H9 (cell line): ENCODE measurements around the gene CRAT. TPM values are rescaled to one million over a fixed set of nuclear protein-coding genes. Genes with fewer than 3 reads are reported as not detected.
A peak's percentile ranks its signal among the peaks of the same experiment; 100 is the strongest.

ENCODE experiments used
- DNase-seq: peaks from one replicate; pipeline ENCODE4 v3.0.0-alpha.2; 2017
- H2AFZ ChIP-seq: one replicate; pipeline ENCODE4 v1.6.1; 2013; ENCODE audit warnings: mild to moderate bottlenecking, low read length, control low read depth, moderate library complexity
- H2AK5ac ChIP-seq: 2 replicates; pipeline ENCODE4 v1.6.1; 2013; ENCODE audit warnings: low read length, control low read depth, mixed read lengths; ENCODE audit not compliant: insufficient read length
- H2BK120ac ChIP-seq: one replicate; pipeline ENCODE4 v1.6.1; 2013; ENCODE audit warnings: low read depth, mild to moderate bottlenecking, low read length, control low read depth, inconsistent platforms; ENCODE audit not compliant: poor library complexity, severe bottlenecking
- H2BK12ac ChIP-seq: 2 replicates; pipeline ENCODE4 v1.6.1; 2013; ENCODE audit warnings: low read length, control low read depth, mixed read lengths, low read depth; ENCODE audit not compliant: insufficient read length
- H2BK15ac ChIP-seq: 2 replicates; pipeline ENCODE4 v1.6.1; 2013; ENCODE audit warnings: low read depth, low read length, control low read depth
- H2BK20ac ChIP-seq: one replicate; pipeline ENCODE4 v1.6.1; 2013; ENCODE audit warnings: low read depth, mild to moderate bottlenecking, low read length, control low read depth, inconsistent platforms; ENCODE audit not compliant: poor library complexity, severe bottlenecking
- H2BK5ac ChIP-seq: 2 replicates; pipeline ENCODE4 v1.6.1; 2013; ENCODE audit warnings: low read length, control low read depth, mixed read lengths; ENCODE audit not compliant: insufficient read length
- H3K14ac ChIP-seq: 2 replicates; pipeline ENCODE4 v1.6.1; 2013; ENCODE audit warnings: low read length, control low read depth; ENCODE audit not compliant: insufficient read depth
- H3K18ac ChIP-seq: 2 replicates; pipeline ENCODE4 v1.6.1; 2013; ENCODE audit warnings: low read depth, mild to moderate bottlenecking, mixed read lengths, low read length, control low read depth; ENCODE audit not compliant: insufficient read length
- H3K23ac ChIP-seq: 2 replicates; pipeline ENCODE4 v1.6.1; 2013; ENCODE audit warnings: low read length, control low read depth, mixed read lengths, low read depth; ENCODE audit not compliant: insufficient read length
- H3K23me2 ChIP-seq: 2 replicates; pipeline ENCODE4 v1.6.1; 2013; ENCODE audit warnings: low read depth, mild to moderate bottlenecking, mixed read lengths, low read length, control low read depth; ENCODE audit not compliant: insufficient read length, poor library complexity, severe bottlenecking
- H3K27ac ChIP-seq: 2 replicates; pipeline ENCODE4 v1.5.1; 2013; ENCODE audit warnings: low read length, control low read depth, mixed read lengths, low read depth; ENCODE audit not compliant: insufficient read length
- H3K27me3 ChIP-seq: 2 replicates; pipeline ENCODE4 v1.6.1; 2013; ENCODE audit warnings: low read length, control low read depth, inconsistent platforms; ENCODE audit not compliant: insufficient read depth
- H3K4ac ChIP-seq: 2 replicates; pipeline ENCODE4 v1.6.1; 2013; ENCODE audit warnings: low read depth, mild to moderate bottlenecking, control low read depth, inconsistent platforms, low read length, moderate library complexity
- H3K4me1 ChIP-seq: 2 replicates; pipeline ENCODE4 v1.6.1; 2013; ENCODE audit warnings: low read length, control low read depth, inconsistent platforms; ENCODE audit not compliant: insufficient read depth
- H3K4me2 ChIP-seq: 2 replicates; pipeline ENCODE4 v1.6.1; 2013; ENCODE audit warnings: low read length, control low read depth, mixed read lengths; ENCODE audit not compliant: insufficient read length, insufficient read depth
- H3K56ac ChIP-seq: 2 replicates; pipeline ENCODE4 v1.6.1; 2013; ENCODE audit warnings: low read depth, mild to moderate bottlenecking, mixed read lengths, low read length, control low read depth; ENCODE audit not compliant: insufficient read length
- H3K79me1 ChIP-seq: 2 replicates; pipeline ENCODE4 v1.6.1; 2013; ENCODE audit warnings: low read depth, mild to moderate bottlenecking, moderate library complexity, low read length, control low read depth, inconsistent platforms; ENCODE audit not compliant: insufficient read depth, poor library complexity, severe bottlenecking
- H3K79me2 ChIP-seq: 2 replicates; pipeline ENCODE4 v1.6.1; 2013; ENCODE audit warnings: low read length, control low read depth, inconsistent platforms; ENCODE audit not compliant: insufficient read depth
- H3K9ac ChIP-seq: 2 replicates; pipeline ENCODE4 v1.6.1; 2013; ENCODE audit warnings: low read length, control low read depth, mixed read lengths; ENCODE audit not compliant: insufficient read length; ENCODE audit errors: extremely low read depth
- H3K9me3 ChIP-seq: one replicate; pipeline ENCODE4 v1.6.1; 2013; ENCODE audit warnings: low read depth, low read length, inconsistent platforms; ENCODE audit not compliant: control insufficient read depth
- H3T11ph ChIP-seq: one replicate; pipeline ENCODE4 v1.6.1; 2013; ENCODE audit warnings: mild to moderate bottlenecking, low read length, control low read depth, inconsistent platforms
- H4K20me1 ChIP-seq: one replicate; pipeline ENCODE4 v1.6.1; 2013; ENCODE audit not compliant: control insufficient read depth, insufficient read length, insufficient read depth
- H4K5ac ChIP-seq: 2 replicates; pipeline ENCODE4 v1.6.1; 2013; ENCODE audit warnings: low read depth, mild to moderate bottlenecking, mixed read lengths, low read length, control low read depth; ENCODE audit not compliant: insufficient read length
- H4K8ac ChIP-seq: replicated peaks from 2 replicates; pipeline ENCODE4 v1.6.1; 2013; ENCODE audit warnings: low read length, control low read depth, mixed read lengths, low read depth; ENCODE audit not compliant: insufficient read length
- H4K91ac ChIP-seq: 2 replicates; pipeline ENCODE4 v1.6.1; 2013; ENCODE audit warnings: low read depth, mild to moderate bottlenecking, moderate library complexity, mixed read lengths, low read length, control low read depth; ENCODE audit not compliant: insufficient read length
- H3K27ac Mint-ChIP-seq, 3 experiments: 2 replicates in 2 of 3; 3 replicates in 1 of 3; pipeline ENCODE4 v1.8.0; 2020 to 2021; ENCODE audit warnings: mixed read lengths in 3 of 3, mild to moderate bottlenecking in 1 of 3, moderate library complexity in 1 of 3
- H3K27me3 Mint-ChIP-seq: 2 replicates; pipeline ENCODE4 v1.8.0; 2021; ENCODE audit warnings: low read depth, mild to moderate bottlenecking, moderate library complexity, mixed read lengths
- H3K36me3 Mint-ChIP-seq, 3 experiments: 2 replicates in 2 of 3; 3 replicates in 1 of 3; pipeline ENCODE4 v1.8.0; 2020 to 2021; ENCODE audit warnings: low read depth in 3 of 3, mixed read lengths in 3 of 3; ENCODE audit not compliant: insufficient read depth in 1 of 3
- H3K4me1 Mint-ChIP-seq, 2 experiments: 2 replicates each; pipeline ENCODE4 v1.8.0; 2020; ENCODE audit warnings: mixed read lengths in 2 of 2
- H3K4me3 Mint-ChIP-seq, 2 experiments: 2 replicates in 1 of 2; 3 replicates in 1 of 2; pipeline ENCODE4 v1.8.0; 2020 to 2021; ENCODE audit warnings: mild to moderate bottlenecking in 2 of 2, mixed read lengths in 2 of 2, moderate library complexity in 1 of 2
- H3K9me3 Mint-ChIP-seq, 2 experiments: 2 replicates in 1 of 2; 3 replicates in 1 of 2; pipeline ENCODE4 v1.8.0; 2020; ENCODE audit warnings: mild to moderate bottlenecking in 2 of 2, mixed read lengths in 2 of 2, moderate library complexity in 1 of 2
- WGBS: extraction: QIAGEN DNeasy Blood & Tissue Kit; methylation state at CpG from one replicate; pipeline ENCODE4 v1.1.7; 2013; ENCODE audit warnings: missing lambda C conversion rate, low lambda C conversion rate, mixed read lengths; ENCODE audit not compliant: insufficient read length; ENCODE audit errors: extremely low coverage; 5-methylcytosine and 5-hydroxymethylcytosine counted together
- total RNA-seq: library from RNA; stranded (reverse); gene quantifications from 2 replicates; pipeline ENCODE4 v1.2.1, GENCODE V29; 2021
- TF ChIP-seq, protein P1 (sequence below): fragments of 200-600 bp; sonication (generic); conservative IDR thresholded peaks from 3 replicates; pipeline ENCODE4 v1.8.0; 2021; ENCODE audit warnings: antibody characterized with exemption, mild to moderate bottlenecking

The CRAT gene
- total RNA-seq, 1 experiment from 2014 or later, result 15.0 TPM

DNA sequence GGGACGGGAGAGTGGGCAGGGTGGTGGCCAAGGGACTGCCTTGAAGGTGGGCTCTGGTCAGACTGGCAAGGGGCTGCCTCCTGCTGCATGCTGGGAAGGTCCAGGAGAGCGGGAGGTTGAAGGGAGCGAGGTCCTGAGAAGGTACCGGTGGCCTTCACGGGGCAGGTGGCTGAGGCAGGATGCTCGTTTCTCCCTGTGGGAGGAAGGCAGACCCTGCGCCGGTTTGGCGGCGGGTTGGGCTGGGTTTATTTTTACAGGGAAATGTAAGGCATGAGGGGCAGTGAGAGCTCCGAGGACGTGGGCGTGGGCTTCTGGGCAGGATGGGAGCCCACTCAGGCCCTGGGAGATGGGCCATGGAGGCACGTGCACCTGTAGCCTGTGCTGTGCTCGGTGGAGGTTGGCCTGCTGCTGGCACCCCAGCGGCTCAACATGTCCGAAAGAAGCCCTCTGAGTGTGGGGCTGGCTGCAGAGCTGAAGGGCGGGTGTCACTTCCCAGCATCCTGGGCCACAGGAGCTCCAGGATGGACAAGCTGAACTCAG lies 40.1 kb upstream of the CRAT start:
- Histone ChIP-seq H4K5ac (no peak overlapping the region), H3K4me1 (peaks cover 4% of the 10 kb centered on the region; the same call in 1 of the 2 replicates), H4K91ac (no peak overlapping the region), H3K23ac (no peak overlapping the region), H3K18ac (no peak overlapping the region), H2BK12ac (no peak overlapping the region), H4K20me1 (no peaks in the 10 kb centered on the region), H3K9me3 (no peaks in the 10 kb centered on the region), H2AFZ (no peak overlapping the region), H3K27ac (no peak overlapping the region), H4K8ac (no peak overlapping the region), H3K4ac (no peak overlapping the region), H2BK15ac (no peak overlapping the region), H3T11ph (no peak overlapping the region), H3K79me2 (no peaks in the 10 kb centered on the region), H2AK5ac (no peak overlapping the region), H3K4me2 (no peak overlapping the region), H3K79me1 (no peaks in the 10 kb centered on the region), H3K9ac (no peak overlapping the region), H3K23me2 (no peaks in the 10 kb centered on the region), H2BK120ac (no peak overlapping the region), H3K56ac (no peak overlapping the region), H3K27me3 (no peaks in the 10 kb centered on the region), H2BK5ac (no peak overlapping the region), H3K14ac (no peak overlapping the region), H2BK20ac (no peak overlapping the region)
- H3K4me3 Mint-ChIP-seq, result no peak overlapping the region
- peaks cover 7 to 12% of the 10 kb centered on the region in 2 experiments for H3K4me1 Mint-ChIP-seq
- TF ChIP-seq, protein P1, sequence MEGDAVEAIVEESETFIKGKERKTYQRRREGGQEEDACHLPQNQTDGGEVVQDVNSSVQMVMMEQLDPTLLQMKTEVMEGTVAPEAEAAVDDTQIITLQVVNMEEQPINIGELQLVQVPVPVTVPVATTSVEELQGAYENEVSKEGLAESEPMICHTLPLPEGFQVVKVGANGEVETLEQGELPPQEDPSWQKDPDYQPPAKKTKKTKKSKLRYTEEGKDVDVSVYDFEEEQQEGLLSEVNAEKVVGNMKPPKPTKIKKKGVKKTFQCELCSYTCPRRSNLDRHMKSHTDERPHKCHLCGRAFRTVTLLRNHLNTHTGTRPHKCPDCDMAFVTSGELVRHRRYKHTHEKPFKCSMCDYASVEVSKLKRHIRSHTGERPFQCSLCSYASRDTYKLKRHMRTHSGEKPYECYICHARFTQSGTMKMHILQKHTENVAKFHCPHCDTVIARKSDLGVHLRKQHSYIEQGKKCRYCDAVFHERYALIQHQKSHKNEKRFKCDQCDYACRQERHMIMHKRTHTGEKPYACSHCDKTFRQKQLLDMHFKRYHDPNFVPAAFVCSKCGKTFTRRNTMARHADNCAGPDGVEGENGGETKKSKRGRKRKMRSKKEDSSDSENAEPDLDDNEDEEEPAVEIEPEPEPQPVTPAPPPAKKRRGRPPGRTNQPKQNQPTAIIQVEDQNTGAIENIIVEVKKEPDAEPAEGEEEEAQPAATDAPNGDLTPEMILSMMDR, result no peak
- no CpG with 5 or more reads among the region's 18 CpGs for WGBS
- no peak for DNase-seq
- peak overlapping the region in 2 of 3 experiments; percentile 50 to 76; a peak in 3 of 7 replicates for H3K27ac Mint-ChIP-seq
- no peaks in the 10 kb centered on the region for H3K9me3 Mint-ChIP-seq
- H3K36me3 Mint-ChIP-seq, result peaks cover 9 to 34% (median 26%) of the 10 kb centered on the region in 3 experiments; a peak in 6 of 7 replicates
- H3K27me3 Mint-ChIP-seq, result no peaks in the 10 kb centered on the region
